ENCODE results near the gene FSD2.

GRCh38 chr15:82709421-82710207 is 96.3 kb downstream of the FSD2 start, which contains the start of gene AP3B2:
- no peak for TF ChIP-seq YY1 (IDR thresholded peaks at IDR 0.05; ENCODE audit: insufficient read depth, insufficient read length)
- no peak for TF ChIP-seq SUZ12 (IDR thresholded peaks at IDR 0.05; ENCODE audit: extremely low read depth, insufficient read depth, insufficient read length)
- TF ChIP-seq ZNF274 (IDR thresholded peaks at IDR 0.05; ENCODE audit: low read depth, low read length), result no peak

Data from NT2/D1 (cell line).